Mesothelial cell of epicardium (in vitro differentiated cells): ENCODE measurements around the gene LOXL1. TPM values are rescaled to one million over a fixed set of nuclear protein-coding genes. Genes with fewer than 3 reads are reported as not detected.
A peak's percentile ranks its signal among the peaks of the same experiment; 100 is the strongest.

Experiments
- DNase-seq, 2 experiments: peaks; one replicate each; pipeline ENCODE4 v3.0.0; 2021; ENCODE audit warnings: low spot score in 2 of 2; ENCODE audit not compliant: unreplicated experiment in 2 of 2
- H3K27ac Mint-ChIP-seq: 2 replicates; pipeline ENCODE4 v1.8.0; 2021; ENCODE audit warnings: mixed read lengths
- H3K27me3 Mint-ChIP-seq: 2 replicates; pipeline ENCODE4 v1.8.0; 2021; ENCODE audit warnings: low read depth, mixed read lengths
- H3K36me3 Mint-ChIP-seq: 2 replicates; pipeline ENCODE4 v1.8.0; 2021; ENCODE audit warnings: mixed read lengths
- H3K4me1 Mint-ChIP-seq: 2 replicates; pipeline ENCODE4 v1.8.0; 2021; ENCODE audit warnings: mixed read lengths
- H3K4me3 Mint-ChIP-seq: 2 replicates; pipeline ENCODE4 v1.8.0; 2021; ENCODE audit warnings: mild to moderate bottlenecking, moderate library complexity, mixed read lengths
- H3K9me3 Mint-ChIP-seq: 2 replicates; pipeline ENCODE4 v1.8.0; 2021; ENCODE audit warnings: mixed read lengths
- total RNA-seq: library from RNA; stranded (reverse); gene quantifications from 3 replicates; pipeline ENCODE4 v1.2.1, GENCODE V29; 2021
- TF ChIP-seq, protein P1 (sequence below): fragments of 200-600 bp; sonication (generic); IDR thresholded peaks from one replicate; pipeline ENCODE4 v1.5.0; 2021; ENCODE audit warnings: antibody characterized with exemption; ENCODE audit not compliant: unreplicated experiment

The LOXL1 gene
- total RNA-seq, 1 donor from 2014 or later = 62.9 TPM

DNA sequence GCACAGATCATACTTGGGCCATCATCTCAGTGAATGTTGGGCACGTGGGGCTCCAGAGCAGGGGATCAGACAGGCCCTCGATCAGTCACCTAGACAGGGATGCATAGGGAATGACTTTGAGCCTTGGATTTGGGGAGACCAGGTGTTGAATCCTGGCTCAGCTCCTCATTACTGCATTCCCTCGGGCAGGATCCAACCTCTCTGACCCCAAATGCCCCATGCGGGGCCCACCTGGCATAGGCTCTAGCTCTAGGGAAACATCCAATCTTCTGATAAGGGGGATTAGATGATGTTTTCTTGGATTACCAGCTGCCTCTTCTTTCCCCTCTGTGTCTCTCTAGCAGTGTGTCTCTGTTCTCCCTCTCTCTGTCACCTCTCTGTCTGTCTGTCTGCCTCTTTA, 22.7 kb downstream of the LOXL1 start:
- no peak overlapping the region for H3K4me3 Mint-ChIP-seq
- H3K4me1 Mint-ChIP-seq = peaks cover 26% of the 10 kb centered on the region
- H3K27me3 Mint-ChIP-seq = no peaks in the 10 kb centered on the region
- no peaks in the 10 kb centered on the region for H3K9me3 Mint-ChIP-seq
- TF ChIP-seq, protein P1, sequence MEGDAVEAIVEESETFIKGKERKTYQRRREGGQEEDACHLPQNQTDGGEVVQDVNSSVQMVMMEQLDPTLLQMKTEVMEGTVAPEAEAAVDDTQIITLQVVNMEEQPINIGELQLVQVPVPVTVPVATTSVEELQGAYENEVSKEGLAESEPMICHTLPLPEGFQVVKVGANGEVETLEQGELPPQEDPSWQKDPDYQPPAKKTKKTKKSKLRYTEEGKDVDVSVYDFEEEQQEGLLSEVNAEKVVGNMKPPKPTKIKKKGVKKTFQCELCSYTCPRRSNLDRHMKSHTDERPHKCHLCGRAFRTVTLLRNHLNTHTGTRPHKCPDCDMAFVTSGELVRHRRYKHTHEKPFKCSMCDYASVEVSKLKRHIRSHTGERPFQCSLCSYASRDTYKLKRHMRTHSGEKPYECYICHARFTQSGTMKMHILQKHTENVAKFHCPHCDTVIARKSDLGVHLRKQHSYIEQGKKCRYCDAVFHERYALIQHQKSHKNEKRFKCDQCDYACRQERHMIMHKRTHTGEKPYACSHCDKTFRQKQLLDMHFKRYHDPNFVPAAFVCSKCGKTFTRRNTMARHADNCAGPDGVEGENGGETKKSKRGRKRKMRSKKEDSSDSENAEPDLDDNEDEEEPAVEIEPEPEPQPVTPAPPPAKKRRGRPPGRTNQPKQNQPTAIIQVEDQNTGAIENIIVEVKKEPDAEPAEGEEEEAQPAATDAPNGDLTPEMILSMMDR = no peak
- DNase-seq = no peak
- H3K27ac Mint-ChIP-seq = no peak overlapping the region
- H3K36me3 Mint-ChIP-seq = peaks cover 12% of the 10 kb centered on the region

DNA sequence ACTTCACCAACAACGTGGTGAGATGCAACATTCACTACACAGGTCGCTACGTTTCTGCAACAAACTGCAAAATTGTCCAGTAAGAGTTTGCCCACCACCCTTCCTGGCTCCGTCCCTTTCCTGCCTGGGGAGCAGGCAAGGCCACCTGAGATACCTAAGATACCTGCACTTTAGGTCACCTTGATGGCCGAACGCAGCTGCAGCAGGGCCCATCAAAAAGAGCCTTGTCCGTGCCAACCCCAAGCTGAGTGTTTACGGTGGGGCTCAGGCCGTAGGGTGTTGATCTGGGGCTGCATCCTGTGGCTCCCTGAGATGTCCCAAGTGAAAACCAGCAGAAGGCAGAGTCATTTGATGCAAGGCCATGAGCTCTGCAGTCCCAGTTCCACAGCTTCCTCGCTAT, 23.2 kb downstream of the LOXL1 start:
- TF ChIP-seq, protein P1 = no peak
- Mint-ChIP-seq H3K36me3 (peaks cover 12% of the 10 kb centered on the region), H3K9me3 (no peaks in the 10 kb centered on the region), H3K27me3 (no peaks in the 10 kb centered on the region), H3K27ac (no peak overlapping the region), H3K4me3 (no peak overlapping the region), H3K4me1 (peaks cover 21% of the 10 kb centered on the region)
- no peak for DNase-seq

DNA sequence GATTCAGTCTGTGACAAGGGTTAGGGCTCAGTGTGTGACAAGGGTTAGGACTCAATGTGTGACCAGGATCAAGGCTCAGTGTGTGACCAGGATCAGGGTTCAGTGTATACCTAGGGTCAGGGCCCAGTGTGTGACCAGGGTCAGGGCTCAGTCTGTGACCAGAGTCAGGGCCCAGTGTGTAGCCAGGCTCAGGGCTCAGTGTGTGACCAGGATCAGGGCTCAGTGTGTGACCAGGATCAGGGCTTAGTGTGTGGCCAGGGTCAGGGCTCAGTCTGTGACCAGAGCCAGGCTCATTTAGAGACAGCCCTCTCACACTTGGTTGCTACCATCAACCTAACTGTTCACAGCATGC, 24.2 kb downstream of the LOXL1 start:
- Mint-ChIP-seq H3K36me3 (peaks cover 8% of the 10 kb centered on the region), H3K27ac (no peak overlapping the region), H3K27me3 (no peaks in the 10 kb centered on the region), H3K4me1 (peaks cover 13% of the 10 kb centered on the region), H3K4me3 (no peak overlapping the region), H3K9me3 (no peaks in the 10 kb centered on the region)
- DNase-seq = no peak
- TF ChIP-seq, protein P1 = no peak

DNA sequence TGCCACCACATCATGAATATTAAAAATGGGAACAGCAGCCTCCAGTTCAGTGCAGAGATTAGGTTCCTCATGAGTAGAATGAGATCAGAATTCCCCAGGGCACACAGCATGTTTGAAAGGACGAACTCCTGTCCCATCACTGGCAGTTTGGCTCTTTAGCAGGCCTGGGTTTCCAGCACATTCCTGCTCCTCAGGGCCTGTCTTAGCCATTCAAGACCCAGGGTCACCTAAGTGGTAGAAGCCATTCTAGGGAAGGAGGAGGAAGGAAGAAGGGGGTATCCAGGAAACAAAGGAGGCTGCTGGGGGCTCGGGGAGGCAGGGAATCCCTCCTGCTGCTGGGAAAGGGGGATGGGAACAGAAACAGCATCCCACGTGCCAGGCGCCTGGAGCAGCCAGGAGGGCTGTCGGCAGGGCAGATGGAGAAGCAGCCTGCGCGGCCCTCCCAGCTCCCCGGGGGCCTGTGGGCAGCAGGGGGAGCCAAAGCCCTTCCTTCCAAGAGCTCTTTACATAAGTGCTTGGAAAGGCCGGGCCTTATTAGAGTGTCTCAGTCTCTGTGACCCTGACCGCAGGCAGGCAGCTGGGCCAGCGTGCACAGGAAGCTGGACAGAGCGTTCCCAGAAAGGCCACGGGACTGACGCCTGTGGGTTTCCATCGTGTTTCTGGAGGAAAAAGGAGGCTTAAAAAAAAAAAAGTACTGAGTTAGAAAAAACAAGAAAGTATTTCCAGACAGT, 24.7 kb downstream of the LOXL1 start:
- Mint-ChIP-seq H3K4me3 (no peak overlapping the region), H3K9me3 (no peaks in the 10 kb centered on the region), H3K36me3 (peaks cover 8% of the 10 kb centered on the region), H3K27me3 (no peaks in the 10 kb centered on the region), H3K27ac (peak overlapping the region; percentile 98), H3K4me1 (peaks cover 13% of the 10 kb centered on the region)
- TF ChIP-seq, protein P1 = no peak
- peak; percentile 61 to 85 for DNase-seq

DNA sequence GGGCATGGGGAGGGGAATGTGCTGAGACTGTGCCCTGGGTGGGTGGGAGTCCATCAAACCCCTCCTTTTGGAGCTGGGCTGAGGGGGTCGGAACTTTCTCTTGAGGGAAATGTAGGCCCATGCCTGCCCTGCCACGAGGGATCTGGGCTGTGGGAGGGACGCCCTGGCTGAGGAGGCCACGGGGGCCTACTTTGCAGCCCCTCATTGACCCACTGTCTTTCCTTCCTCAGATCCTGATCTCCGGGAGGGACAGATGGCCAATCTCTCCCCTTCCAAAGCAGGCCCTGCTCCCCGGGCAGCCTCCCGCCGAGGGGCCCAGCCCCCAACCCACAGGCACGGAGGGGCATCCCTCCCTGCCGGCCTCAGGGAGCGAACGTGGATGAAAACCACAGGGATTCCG, 25.3 kb downstream of the LOXL1 start:
- no peak for DNase-seq
- H3K27me3 Mint-ChIP-seq = no peaks in the 10 kb centered on the region
- H3K4me3 Mint-ChIP-seq = no peak overlapping the region
- H3K27ac Mint-ChIP-seq = peak overlapping the region; percentile 98
- peaks cover 8% of the 10 kb centered on the region for H3K36me3 Mint-ChIP-seq
- H3K9me3 Mint-ChIP-seq = no peaks in the 10 kb centered on the region
- TF ChIP-seq, protein P1 = no peak
- H3K4me1 Mint-ChIP-seq = peaks cover 13% of the 10 kb centered on the region
